IPS-18c (cell line): ENCODE results near the gene DHX57.
A peak's percentile ranks its signal among the peaks of the same experiment; 100 is the strongest.
"Not testable (repeated sequence)": the region's sequence is repeated elsewhere in the genome, so short reads cannot be mapped to it uniquely, and the experiment has no call there.

ENCODE experiments used
- H3K4me3 ChIP-seq: 2 replicates; pipeline ENCODE4 v1.7.0; 2013; ENCODE audit warnings: low read depth, mild to moderate bottlenecking, low read length, moderate library complexity; ENCODE audit not compliant: insufficient read depth
- H3K9me3 ChIP-seq: one replicate; pipeline ENCODE4 v1.6.1; 2013; ENCODE audit warnings: mild to moderate bottlenecking, low read length, moderate library complexity; ENCODE audit not compliant: control insufficient read depth, insufficient read depth

DHX57 gene

DNA sequence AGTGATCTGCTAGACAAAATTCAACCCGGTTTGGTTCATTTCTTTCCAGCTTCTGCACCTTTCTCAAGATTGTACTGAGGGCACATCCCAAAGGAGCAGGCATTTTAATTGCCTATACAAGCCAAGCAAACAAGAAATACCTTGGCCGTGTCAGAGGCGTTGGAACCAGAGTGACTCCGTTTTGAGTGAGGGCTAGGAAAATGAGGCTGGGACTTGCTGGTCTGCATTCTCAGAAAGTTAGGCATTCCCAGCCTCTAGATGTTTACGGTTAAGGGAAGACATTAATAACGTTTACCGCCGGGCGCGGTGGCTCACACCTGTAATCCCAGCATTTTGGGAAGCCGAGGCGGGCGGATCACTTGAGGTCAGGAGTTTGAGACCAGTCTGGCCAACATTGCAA lies 99.2 kb downstream of the DHX57 start:
- Histone ChIP-seq H3K4me3 (no peak overlapping the region), H3K9me3 (no peaks in the 10 kb centered on the region)

DNA sequence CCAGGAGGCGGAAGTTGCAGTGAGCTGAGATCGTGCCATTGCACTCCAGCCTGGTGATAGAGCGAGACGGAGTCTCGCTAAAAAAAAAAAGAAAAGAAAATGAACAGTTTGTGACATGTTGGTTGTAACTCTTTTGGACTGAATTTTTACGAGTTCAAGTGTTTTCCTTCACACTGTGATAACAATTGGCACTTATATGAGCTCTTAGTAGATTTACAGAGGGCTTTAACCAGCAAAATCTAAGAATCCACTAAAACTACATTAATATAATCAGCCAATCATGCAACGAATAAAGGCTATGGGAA lies 99.9 kb downstream of the DHX57 start:
- H3K4me3 ChIP-seq, result no peak overlapping the region
- H3K9me3 ChIP-seq, result no peaks in the 10 kb centered on the region

DNA sequence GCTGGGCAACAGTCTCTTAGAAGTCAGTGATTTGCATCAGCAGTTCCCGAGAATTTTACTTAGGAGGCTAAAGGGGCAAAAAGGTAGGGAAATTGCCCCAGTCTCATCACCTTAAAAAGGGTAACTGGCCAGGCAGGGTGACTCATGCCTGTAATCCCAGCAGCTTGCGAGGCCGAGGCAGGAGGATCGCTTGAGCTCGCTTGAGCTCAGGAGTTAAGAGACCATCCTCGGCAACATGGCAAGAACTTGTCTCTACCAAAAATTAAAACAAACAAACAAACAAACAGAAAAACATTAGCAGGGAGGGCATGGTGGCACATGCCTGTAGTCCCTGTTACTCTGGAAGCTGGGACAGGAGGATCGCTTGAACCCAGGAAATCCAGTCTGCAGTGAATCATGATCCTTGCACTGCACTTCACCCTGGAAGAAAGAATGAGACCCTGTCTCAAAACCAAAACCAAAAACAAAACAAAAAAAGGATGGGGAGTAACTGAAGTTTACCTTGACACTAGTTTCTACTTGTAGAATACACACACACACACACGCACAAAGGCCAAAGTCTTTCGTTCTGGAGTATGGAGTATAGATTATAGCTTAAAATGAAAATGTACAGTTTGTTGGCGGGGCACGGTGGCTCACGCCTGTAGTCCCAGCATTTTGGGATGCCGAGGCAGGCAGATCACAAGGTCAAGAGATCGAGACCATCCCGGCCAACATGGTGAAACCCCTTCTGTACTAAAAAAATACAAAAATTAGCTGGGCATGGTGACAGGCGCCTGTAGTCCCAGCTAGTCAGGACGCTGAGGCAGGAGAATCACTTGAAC lies 100.4 kb downstream of the DHX57 start:
- no peaks in the 10 kb centered on the region for H3K9me3 ChIP-seq
- no peak overlapping the region for H3K4me3 ChIP-seq

DNA sequence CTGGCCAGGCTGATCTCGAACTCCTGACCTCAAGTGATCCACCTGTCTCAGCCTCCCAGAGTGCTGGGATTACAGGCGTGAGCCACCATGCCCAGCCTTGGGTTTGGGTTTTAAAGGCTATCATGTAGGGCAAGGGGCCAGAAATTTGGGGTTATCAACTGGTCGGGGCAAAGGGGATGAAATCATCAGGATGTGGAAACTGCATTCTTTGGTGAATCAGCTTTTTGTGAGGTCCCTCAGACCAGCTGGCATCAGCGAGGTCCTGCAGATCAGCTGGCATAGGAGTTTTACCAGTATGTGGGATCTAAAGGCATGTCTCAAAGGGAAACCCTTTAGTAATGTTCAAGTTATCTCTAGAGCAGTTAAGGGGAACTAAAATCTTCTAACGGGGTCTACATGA lies 104.1 kb downstream of the DHX57 start:
- H3K9me3 ChIP-seq, result no peaks in the 10 kb centered on the region
- H3K4me3 ChIP-seq, result no peak overlapping the region

DNA sequence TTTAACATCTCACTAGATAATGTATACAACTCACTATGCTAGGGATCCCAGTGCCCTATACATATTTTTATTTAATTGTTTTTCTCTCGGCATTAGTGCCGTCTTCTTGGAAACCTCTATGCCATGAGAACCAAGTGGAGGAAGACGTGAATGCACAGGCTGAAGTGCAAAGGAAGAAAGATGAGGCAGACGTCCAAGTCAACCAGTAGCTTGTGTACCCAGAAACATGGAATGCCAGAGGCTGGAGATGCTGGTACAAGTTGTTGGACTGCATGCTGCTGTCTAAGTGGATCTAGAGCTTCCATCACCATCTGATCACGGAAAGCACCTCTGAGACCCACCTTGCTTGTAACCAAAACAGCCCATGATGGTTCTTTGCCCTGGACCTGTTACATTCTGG lies 110.2 kb downstream of the DHX57 start:
- no peak overlapping the region for H3K4me3 ChIP-seq
- H3K9me3 ChIP-seq, result no peaks in the 10 kb centered on the region

DNA sequence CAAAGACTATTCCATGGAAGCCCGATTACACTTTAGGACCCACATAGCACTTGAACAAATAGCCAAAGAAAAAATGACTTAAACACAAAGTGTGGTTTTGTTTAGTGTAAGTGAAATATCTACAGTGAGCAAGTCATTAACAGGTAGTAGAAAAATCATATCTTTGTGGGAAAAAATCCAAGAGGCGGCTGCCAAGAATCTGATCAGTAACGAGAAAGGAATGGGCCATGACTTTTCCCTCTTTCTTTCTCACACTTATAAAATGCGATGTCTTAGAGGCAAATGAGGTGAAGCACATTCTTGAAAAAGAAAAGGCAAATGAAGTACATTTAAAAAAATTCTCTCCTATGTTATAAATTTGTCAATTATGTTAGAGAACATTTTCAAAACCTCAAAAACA lies 110.6 kb downstream of the DHX57 start:
- Histone ChIP-seq H3K4me3 (no peak overlapping the region), H3K9me3 (no peaks in the 10 kb centered on the region)

DNA sequence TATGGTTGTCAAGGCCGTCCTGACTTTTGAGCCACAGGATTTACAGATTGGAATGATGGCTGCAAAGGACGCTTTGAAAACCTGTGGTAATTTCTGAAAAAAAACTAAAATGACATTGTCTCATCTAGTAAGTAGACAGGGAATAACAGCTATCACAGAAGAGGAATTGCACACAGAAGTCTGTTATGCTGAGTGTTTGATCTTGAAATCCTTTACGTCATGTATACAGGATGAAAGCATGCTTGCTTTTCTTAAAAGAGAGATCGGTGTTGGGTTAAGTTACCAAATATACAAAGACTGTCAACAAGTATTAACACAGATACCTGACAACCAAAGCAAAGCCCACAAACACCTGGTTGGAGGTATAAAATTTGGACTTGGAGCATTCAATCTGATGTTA lies 112.0 kb downstream of the DHX57 start:
- Histone ChIP-seq H3K4me3 (no peak overlapping the region), H3K9me3 (no peaks in the 10 kb centered on the region)

DNA sequence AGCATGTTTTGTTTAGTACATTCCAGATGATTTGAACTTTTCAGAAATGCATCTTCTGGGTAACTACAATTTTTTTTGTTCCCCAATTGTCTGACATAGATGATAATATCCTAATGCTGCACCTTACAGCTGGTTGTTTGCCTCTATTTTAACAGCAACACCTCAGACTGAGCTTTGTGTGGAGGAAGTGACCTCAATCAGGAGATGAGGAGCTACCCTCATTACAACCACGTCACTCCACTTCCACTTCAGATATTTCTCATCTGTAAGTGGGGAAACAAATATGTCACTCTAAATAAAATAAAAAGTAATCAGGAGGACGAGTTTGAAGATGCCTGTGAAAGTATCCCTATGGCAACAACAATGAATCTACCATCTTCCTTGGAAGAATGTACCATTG lies 112.5 kb downstream of the DHX57 start:
- Histone ChIP-seq H3K9me3 (no peaks in the 10 kb centered on the region), H3K4me3 (no peak overlapping the region)

DNA sequence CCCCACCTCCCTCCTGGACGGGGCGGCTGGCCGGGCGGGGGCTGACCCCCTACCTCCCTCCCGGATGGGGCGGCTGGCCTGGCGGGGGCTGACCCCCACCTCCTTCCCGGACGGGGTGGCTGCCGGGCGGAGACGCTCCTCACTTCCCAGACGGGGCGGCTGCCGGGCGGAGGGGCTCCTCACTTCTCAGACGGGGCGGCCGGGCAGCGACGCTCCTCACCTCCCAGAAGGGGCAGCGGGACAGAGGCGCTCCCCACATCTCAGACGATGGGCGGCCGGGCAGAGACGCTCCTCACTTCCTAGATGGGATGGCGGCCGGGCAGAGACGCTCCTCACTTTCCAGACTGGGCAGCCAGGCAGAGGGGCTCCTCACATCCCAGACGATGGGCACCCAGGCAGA lies 119.8 kb downstream of the DHX57 start:
- H3K4me3 ChIP-seq, H3K9me3 ChIP-seq: not testable (repeated sequence)

DNA sequence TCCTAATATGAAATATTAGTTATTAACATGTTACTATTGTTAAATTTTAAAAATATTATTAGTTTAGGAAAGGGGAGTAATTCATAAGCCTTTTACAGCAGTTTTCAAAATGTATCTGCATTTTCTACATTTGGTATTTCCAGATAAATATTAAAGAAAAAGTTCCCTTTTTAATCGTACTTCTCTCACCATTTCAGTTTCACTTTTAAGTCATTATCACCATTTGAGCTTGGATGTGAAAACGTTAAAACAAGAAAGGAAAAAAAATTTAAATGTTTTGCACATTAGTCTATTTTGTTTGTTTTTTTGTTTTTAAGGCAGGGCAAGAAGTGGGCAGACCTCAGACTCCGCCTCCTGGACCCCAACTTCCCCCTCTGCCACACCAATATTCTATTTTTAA lies 121.2 kb downstream of the DHX57 start:
- peaks cover 2% of the 10 kb centered on the region for H3K9me3 ChIP-seq
- H3K4me3 ChIP-seq, result no peak overlapping the region

DNA sequence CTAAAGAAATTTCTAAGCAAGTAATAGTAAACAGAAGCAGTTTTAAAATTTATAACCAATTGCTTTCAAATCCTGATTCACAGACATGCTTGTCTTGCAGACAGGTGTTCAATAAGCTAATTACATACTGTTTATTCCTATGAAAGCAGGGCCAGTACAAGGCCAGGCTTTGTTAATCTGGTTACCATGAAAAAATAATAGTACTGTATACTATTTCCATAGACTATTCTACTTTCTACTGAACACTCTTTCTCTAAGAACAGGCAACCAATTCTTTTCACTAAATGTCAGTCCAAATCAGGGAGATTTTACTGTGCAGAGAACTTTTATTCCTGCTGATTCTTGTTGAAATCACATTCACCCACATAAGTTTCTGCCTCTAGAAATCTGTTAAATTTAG lies 121.7 kb downstream of the DHX57 start:
- Histone ChIP-seq H3K4me3 (no peak overlapping the region), H3K9me3 (peaks cover 2% of the 10 kb centered on the region)

DNA sequence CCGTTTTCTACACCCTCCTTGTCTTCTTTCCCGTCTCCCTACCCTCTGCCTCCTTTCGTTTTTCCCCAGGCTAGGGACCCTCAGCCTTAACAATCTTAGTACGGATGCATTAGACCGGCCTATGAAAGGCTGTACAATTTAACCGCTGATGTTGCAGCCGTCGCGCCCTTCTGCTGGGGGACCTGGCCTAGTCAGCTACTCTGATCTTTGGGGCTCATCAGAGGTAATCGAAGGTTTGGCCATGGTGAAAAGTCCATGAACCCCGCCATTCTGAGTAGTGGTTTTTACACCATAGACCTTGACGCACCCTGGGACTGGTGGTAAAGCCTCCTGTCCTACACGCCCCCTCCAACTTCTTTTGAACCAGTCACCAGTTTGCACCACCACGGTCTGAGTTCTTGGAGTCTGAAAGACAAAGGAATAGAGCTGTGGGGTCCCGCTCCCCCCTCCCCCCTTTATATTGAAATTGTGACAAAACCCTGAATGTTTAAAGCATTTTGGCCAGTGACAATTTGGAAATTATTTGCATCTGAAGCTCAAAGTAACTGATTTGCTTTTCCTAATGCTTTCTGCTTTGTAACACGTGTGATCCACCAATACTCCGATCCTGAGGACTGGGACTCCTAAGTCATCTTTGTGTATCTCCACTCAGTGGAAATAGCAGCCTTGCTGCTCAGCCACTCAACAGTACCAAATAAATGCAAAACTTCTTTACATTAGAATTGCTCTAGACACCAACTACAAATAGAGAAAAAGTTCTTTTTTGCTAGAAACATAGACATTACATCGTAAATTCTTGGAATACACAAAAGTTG lies 123.9 kb downstream of the DHX57 start:
- peaks cover 2% of the 10 kb centered on the region for H3K9me3 ChIP-seq
- H3K4me3 ChIP-seq, result peak overlapping the region; percentile 48

DNA sequence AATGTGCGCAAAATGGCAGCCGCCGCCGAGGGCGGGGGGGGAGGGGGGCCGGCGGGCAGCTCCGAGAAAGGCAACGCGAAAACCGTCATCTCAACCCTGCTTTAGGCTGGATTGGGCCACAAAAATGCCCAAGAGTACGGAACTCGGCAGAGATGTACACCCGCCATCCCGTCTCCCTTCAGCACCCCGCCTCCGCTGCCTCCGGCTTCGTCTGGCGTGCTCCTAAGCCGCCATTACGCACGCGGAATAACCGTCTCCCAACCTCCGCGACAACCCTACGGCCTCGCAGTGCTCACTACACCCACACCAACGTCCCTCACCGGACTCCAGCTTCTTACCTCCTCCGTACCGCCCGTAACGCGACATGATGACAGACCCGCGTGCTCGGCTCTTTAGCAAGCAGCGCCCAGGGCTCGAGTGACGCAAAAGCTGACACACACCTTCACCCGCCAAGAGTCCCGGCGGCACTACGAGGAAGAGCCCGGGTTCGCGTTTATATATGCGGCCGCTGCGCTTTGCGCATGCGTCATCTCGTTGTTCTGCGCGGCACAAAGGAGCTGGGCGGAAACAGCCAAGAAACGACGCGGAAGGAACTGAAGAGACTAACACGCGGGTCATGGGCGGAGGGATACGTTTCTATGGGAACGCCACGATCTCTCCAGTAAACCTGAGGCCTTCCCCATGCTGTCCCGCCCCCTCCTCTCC lies 124.7 kb downstream of the DHX57 start, which contains the start of gene SRSF7:
SRSF7 (minus strand) TSS at position 471 of the 705 bp plus-strand sequence; CDS start at position 366, 105 bp downstream.
- peaks cover 1% of the 10 kb centered on the region for H3K9me3 ChIP-seq
- H3K4me3 ChIP-seq, result peak within 1 kb of the TSS; percentile 98

DNA sequence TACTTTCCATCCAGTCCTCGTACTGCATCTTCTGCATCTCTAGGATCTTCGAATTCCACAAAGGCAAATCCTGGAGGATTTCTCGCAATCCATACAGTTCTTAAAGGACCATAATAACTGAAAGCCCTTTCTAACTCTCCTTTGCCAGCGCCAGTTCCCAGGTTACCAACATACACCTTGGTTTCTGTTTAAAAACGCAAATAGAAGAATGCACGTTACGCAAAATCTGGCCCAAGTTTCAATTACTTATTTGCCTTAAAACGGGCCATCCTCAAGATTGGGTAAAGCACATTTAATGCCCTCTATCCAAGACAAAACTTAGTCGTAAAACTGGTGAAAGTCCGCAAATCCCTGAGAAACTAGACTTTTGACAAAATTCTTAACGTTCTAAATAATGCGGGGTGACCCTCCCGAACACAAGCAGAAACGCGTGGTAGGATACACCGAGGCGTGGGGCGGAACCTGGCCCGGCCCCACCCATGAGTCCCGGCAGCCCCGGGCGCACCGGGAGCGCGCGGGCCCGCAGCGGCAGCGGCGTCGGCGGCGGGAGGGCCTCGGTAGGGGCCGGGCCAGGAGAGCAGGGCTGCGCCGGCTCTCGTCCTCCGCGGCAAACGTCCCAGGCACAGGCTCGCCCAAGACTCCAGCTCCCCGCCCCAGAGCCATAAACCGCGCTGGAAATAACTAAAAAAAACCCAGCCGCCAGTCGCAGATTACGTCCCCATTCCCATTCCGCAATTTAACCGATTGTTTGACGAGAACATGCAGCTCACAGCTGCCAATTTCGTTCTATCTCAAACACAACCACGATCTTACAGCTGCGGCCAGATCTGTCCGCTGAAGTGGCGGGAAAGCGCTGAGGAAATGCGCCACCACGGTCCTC lies 125.5 kb downstream of the DHX57 start:
- H3K9me3 ChIP-seq, result no peaks in the 10 kb centered on the region
- H3K4me3 ChIP-seq, result peak overlapping the region; percentile 98

DNA sequence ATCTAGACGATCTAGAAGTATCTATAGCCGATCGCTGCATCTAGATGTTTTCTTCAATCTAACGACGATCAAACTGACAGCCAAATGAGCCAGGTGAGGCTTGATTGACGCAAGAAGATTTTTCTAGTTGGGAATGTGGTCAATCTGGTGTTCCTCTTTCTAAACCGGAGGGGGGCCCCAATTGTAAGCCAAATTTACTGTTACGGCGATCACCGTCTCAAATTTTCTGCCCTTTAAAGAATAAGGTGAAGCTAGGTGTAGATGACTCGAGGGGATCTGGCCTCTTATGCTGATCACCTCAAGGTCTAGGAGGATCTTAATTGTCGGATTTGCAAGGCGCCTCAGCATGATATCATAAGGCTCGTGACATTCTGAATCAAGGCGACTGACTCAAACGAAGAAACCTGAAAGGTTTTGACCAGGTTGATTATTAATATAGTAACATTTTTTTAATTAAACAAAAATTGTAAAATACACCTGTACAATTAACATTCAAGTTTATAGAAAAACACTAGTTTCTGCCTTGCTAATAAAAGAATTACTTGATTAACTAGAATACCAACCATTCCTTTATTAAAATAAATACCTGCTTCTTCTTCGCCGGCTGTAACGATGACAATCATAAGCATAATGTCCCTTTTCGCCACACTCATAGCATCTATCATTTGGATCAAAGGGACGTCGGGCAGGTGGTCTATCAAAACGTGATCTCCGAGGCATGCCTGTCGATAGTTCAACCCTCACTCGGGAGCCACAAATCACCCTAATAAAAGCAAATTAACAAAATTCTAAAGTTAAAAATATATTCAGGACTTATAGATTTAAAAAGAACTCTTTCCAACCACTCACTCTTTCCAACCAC lies 126.6 kb downstream of the DHX57 start:
- Histone ChIP-seq H3K4me3 (peak overlapping the region; percentile 98), H3K9me3 (no peaks in the 10 kb centered on the region)

DNA sequence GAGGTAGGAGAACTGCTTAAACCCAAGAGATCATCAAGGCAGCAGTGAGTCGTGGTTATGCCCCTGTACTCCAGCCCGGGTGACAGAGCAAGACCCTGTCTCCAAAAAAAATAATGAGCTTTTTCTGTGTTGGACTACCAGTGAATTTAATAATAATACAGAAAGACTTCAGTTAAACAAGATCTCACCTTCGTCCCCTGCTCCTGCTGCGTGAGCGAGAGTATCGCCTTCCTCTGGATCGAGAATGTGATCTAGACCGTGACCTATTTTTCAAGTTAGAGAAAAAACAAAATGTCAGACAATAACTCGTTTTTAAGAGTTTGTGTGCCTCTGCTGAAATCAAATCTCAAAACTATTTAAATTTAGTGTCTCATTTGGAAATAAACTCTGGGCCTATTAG lies 127.3 kb downstream of the DHX57 start:
- Histone ChIP-seq H3K4me3 (no peak overlapping the region), H3K9me3 (no peaks in the 10 kb centered on the region)
